Germinal center (tissue), 1 donor: Measurements from ENCODE around the gene SPHKAP.
"Not testable (repeated sequence)": the region's sequence is repeated elsewhere in the genome, so short reads cannot be mapped to it uniquely, and the experiment has no call there.

Experiments used
- DNase-seq: peaks from one replicate; pipeline ENCODE4 v3.0.0; 2012; ENCODE audit warnings: mixed read lengths, low spot score

The SPHKAP gene, protein sequence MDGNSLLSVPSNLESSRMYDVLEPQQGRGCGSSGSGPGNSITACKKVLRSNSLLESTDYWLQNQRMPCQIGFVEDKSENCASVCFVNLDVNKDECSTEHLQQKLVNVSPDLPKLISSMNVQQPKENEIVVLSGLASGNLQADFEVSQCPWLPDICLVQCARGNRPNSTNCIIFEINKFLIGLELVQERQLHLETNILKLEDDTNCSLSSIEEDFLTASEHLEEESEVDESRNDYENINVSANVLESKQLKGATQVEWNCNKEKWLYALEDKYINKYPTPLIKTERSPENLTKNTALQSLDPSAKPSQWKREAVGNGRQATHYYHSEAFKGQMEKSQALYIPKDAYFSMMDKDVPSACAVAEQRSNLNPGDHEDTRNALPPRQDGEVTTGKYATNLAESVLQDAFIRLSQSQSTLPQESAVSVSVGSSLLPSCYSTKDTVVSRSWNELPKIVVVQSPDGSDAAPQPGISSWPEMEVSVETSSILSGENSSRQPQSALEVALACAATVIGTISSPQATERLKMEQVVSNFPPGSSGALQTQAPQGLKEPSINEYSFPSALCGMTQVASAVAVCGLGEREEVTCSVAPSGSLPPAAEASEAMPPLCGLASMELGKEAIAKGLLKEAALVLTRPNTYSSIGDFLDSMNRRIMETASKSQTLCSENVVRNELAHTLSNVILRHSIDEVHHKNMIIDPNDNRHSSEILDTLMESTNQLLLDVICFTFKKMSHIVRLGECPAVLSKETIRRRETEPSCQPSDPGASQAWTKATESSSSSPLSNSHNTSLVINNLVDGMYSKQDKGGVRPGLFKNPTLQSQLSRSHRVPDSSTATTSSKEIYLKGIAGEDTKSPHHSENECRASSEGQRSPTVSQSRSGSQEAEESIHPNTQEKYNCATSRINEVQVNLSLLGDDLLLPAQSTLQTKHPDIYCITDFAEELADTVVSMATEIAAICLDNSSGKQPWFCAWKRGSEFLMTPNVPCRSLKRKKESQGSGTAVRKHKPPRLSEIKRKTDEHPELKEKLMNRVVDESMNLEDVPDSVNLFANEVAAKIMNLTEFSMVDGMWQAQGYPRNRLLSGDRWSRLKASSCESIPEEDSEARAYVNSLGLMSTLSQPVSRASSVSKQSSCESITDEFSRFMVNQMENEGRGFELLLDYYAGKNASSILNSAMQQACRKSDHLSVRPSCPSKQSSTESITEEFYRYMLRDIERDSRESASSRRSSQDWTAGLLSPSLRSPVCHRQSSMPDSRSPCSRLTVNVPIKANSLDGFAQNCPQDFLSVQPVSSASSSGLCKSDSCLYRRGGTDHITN (N-terminal part only)

DNA sequence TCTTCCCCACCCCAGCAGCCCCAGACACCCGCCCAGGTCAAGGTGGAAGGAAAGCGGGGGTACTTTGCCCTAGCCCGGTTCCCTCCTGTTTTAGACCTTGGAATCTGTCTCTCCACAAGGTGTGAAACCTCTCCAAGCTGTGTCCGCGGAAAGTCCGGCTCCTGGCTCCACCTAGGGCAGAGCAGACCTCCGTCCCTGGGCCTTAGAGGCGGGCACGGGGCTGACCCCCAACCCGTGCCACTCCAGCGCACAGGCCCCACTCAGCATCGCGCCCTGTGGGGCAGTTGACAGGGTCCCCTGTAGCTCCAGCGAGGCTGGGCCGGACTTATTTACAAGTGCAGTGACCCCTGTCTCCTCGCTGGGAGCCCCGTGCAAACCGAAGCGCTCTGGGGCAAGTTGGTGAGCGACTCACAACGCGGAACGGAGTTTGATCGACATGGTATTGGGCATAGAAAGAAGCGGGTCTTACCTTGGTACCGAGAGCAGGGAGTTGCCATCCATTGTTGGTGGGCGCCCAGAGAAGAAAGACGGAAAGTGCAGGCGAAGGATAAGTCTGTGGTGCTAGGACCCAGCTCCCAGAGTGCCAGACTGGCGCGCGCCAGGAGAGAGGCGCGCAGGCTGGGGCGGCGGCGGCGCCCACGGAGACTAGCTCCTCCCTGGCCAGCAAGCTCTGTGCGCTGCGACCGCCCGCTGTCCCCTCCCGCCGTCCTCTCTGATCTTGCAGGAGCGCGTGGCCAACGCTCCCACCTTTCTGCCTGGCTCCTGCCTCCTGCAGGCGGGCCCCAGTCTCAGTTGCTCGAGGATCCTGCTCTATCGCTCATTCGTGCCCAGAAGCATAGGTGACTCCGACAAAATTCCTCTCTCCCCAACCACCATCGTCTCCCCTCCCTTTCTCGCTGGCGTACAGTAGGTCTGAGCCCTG, at the start of gene SPHKAP:
TSS of gene SPHKAP (minus strand) at position 590 of the 922 bp plus-strand sequence. CDS start at position 501, 89 bp downstream.
- no peak for DNase-seq

DNA sequence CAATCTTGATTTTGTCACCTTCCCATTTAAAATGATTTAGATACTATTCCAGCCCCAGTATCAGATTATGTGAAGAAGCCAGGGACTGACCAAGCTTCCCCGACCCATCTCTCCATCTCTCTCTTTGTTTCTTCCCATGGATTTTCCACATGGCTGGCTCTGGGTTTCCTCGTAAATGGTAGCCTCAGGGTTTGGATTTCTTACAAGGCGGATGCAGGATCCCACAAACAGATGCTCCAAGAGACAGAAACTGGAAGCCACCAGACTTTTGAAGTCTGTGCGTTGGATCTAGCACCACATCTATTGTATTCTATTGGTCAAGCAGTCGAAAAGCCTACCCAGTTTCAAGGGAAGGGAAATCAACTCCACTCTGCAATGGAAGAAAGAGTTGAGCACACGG, 46.0 kb upstream of the SPHKAP start:
- DNase-seq, result no peak

GRCh38 chr2:228224410-228224809, 42.9 kb upstream of the SPHKAP start:
- no peak for DNase-seq

- DNase-seq, result not testable (repeated sequence)
Observed at GRCh38 chr2:228218593-228218992, 37.1 kb upstream of the SPHKAP start.

GRCh38 chr2:228197504-228197903, 16.0 kb upstream of the SPHKAP start:
- no peak for DNase-seq

- no peak for DNase-seq
Observed at GRCh38 chr2:228180181-228181097, 1.0 kb downstream of the SPHKAP start.

DNA sequence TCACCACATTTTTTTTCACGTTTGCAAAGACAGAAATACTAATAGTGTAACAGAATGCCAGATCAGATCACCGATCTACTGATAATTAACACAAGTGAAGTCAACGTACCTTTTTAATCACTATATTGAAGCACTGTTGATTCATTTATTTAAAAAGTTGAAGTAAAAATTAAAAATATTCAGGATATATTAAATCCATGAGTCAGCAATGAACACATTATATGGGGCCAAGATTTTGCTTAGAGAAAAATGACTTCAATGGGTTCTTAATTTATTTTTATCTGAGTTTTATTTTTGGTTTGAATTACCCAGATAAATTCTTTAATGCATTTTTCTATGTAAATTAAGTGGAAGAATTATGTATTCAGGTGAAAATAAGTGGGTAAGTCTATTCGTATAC, 14.2 kb downstream of the SPHKAP start:
- DNase-seq, result no peak

DNA sequence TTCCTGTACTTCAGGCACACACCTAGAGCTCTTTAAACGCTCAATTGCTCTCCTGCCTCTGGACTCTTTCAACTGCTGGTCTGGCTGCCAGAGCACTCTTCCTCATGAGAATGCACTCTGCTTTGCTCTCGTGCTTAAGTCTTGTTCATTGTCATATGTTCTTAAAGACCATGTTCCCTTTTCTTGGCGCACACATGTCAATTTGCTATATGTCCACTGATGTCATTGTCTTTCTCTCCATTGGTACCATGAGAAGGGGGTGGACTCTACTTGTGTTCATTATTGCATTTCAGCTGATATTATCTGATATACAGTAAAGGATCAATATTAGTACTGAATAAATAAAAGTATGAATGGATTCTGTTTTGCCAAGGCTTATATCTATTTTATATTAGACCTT, 16.8 kb downstream of the SPHKAP start:
- DNase-seq, result no peak

- no peak for DNase-seq
Observed at GRCh38 chr2:228157841-228158240, 23.6 kb downstream of the SPHKAP start.

GRCh38 chr2:228144961-228145360, 36.5 kb downstream of the SPHKAP start:
- DNase-seq, result no peak

- DNase-seq, result no peak
Observed at GRCh38 chr2:228140934-228141528, 40.5 kb downstream of the SPHKAP start.

DNA sequence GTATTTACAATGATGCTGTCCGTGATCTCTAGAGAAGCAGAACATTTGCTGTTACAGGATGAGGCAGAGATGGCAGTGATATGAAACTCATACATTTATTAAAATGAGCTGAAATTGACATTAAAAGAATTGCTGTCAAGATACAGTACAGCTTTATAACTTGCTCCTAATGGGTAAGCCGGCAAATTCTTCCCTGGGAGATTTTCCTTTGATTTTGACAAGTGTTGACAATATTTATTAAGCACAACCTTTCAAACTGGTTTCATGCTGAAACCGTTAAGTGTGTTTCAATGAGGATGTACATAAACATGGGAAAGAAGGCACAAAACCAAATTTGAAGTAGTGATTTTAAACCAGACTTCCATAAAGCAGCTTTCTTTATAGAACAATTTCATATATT, 45.5 kb downstream of the SPHKAP start:
- no peak for DNase-seq

DNA sequence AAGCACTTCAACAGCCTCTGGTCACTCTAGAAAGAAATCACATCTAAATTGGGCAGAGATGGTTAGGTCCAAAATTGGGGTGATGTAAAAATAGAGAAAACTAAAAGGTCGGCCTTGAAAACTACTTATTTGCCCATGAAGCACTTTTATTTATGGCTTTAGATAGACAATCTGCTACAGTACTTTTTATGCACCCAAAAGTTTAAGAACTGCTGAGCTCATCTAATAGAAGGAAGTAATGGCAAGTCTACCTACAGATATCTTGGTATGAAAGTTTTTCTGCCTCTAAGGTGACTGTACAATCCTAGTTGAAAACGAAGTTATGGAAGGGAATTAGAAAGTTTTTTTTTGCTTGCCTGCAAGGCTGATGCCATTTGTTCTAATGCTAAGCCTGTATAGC, 46.2 kb downstream of the SPHKAP start:
- no peak for DNase-seq

DNA sequence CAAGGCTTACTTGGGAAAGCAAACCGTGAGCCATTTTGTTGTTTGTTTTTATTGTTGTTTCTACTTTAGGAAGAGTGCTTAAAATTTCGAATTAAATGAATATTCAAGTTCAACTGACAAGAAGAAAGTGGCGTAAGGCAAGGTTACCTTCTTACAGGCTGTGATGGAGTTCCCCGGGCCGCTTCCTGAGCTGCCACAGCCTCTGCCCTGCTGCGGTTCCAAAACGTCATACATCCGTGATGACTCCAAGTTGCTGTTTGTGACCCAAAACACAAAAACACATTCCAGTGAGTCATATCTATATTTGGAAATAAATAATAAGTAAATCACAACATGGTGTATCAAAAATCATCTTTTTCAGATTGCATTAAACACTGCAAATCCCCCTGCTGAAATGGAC, 49.7 kb downstream of the SPHKAP start:
- no peak for DNase-seq

- DNase-seq, result no peak
Observed at GRCh38 chr2:228126401-228126800, 55.1 kb downstream of the SPHKAP start.

GRCh38 chr2:228118940-228119339, 62.5 kb downstream of the SPHKAP start:
- no peak for DNase-seq

GRCh38 chr2:228107846-228108245, 73.6 kb downstream of the SPHKAP start:
- no peak for DNase-seq

DNA sequence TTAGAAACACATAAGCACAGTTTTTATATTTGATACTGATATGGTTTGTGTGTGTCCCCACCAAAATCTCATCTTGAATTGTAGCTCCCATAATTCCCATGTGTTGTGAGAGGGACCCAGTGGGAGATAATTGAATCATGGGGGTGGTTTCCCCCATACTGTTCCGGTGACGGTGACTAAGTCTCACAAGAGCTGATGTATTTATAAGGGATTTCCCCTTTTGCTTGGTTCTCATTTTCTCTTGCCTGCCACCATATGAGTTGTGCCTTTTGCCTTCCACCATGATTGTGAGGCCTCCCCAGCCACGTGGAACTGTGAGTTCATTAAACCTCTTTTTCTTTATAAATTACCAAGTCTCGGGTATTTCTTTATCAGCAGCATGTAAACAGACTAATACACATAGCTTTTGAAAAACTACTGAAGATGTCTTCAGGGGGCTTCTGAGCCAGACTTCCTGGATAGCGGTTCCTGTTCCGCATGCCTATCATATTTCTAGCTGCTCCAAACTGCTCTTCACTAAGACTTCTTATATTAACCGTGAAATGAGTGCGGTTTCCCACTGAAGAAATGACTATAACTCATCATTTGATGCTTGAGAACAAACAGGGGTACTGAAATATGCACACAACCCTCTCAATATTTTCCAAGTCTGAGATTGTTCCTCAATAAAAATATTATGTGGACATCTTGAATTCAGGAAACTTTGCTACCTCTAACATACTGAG, 75.8 kb downstream of the SPHKAP start:
- DNase-seq, result no peak

- DNase-seq, result no peak
Observed at GRCh38 chr2:228104215-228104614, 77.3 kb downstream of the SPHKAP start.
